ENCODE measurements around the gene TMEM132C. TPM values are rescaled to one million over a fixed set of nuclear protein-coding genes. Genes with fewer than 3 reads are reported as not detected.

Gene TMEM132C
- total RNA-seq, 1 donor from 2014 or later: 3.9 TPM

DNA sequence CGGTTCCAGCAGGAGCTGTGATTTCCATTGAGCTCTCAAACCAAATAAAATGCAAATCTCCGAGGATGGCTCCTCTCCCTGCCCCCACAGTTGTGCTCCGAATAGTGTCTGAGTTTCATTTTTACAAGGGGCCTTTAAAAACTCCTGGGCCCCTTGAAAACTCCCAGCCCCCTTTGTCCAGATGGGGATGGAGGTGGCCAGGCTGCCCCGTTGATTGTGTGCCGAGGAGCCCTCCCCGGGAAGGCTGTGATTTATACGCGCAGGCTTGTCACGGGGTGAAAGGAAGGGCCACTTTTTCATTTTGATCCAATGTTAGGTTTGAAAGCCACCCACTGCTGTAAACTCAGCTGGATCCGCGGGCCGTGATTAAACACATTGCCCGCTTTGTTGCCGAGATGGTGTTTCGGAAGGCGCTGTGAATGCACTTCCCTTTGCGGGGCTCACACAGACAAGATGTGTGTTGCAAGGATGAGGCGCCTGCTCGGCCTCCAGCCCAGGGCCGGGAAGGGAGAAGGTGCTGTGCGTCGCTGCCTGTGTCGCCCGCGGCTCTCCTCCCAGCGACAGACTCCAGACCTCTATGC is 98.8 kb downstream of the TMEM132C start:
- H3K4me1 Mint-ChIP-seq: peaks cover 84% of the 10 kb centered on the region
- Histone ChIP-seq H3K4me2 (peak overlapping the region; percentile 73), H2AFZ (replicated peaks) (peak overlapping the region; percentile 54), H3K36me3 (no peaks in the 10 kb centered on the region), H3K27ac (no peak overlapping the region), H3F3A (ENCODE audit: low read depth) (no peaks in the 10 kb centered on the region), H3K4me1 (peaks cover 25% of the 10 kb centered on the region), H4K20me1 (ENCODE audit: low read depth) (no peaks in the 10 kb centered on the region), H3K9ac (no peak overlapping the region), H3K27me3 (peaks cover 67% of the 10 kb centered on the region), H3K79me2 (ENCODE audit: low read depth) (no peaks in the 10 kb centered on the region), H3K4me3 (peak overlapping the region; percentile 32), H3K9me3 (ENCODE audit: low read depth) (no peaks in the 10 kb centered on the region)
- no peaks in the 10 kb centered on the region for H3K9me3 Mint-ChIP-seq
- TF ChIP-seq EZH2 (IDR thresholded peaks at IDR 0.05): no peak
- TF ChIP-seq, protein P1, sequence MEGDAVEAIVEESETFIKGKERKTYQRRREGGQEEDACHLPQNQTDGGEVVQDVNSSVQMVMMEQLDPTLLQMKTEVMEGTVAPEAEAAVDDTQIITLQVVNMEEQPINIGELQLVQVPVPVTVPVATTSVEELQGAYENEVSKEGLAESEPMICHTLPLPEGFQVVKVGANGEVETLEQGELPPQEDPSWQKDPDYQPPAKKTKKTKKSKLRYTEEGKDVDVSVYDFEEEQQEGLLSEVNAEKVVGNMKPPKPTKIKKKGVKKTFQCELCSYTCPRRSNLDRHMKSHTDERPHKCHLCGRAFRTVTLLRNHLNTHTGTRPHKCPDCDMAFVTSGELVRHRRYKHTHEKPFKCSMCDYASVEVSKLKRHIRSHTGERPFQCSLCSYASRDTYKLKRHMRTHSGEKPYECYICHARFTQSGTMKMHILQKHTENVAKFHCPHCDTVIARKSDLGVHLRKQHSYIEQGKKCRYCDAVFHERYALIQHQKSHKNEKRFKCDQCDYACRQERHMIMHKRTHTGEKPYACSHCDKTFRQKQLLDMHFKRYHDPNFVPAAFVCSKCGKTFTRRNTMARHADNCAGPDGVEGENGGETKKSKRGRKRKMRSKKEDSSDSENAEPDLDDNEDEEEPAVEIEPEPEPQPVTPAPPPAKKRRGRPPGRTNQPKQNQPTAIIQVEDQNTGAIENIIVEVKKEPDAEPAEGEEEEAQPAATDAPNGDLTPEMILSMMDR (IDR thresholded peaks at IDR 0.05): no peak
- TF ChIP-seq EZH2phosphoT487 (IDR thresholded peaks at IDR 0.05): no peak
- peak overlapping the region; percentile 99 for H3K27ac Mint-ChIP-seq
- peaks cover 20% of the 10 kb centered on the region for H3K36me3 Mint-ChIP-seq
- peak; percentile 60 for DNase-seq (ENCODE audit: low spot score)
- H3K4me3 Mint-ChIP-seq: peak overlapping the region; percentile 82
- H3K27me3 Mint-ChIP-seq (ENCODE audit: insufficient read depth, low read depth): peaks cover 2% of the 10 kb centered on the region

GRCh38 chr12:128367961-128368360 is 101.0 kb downstream of the TMEM132C start:
- peaks cover 73% of the 10 kb centered on the region for H3K27me3 ChIP-seq
- H3F3A ChIP-seq (ENCODE audit: low read depth): no peaks in the 10 kb centered on the region
- TF ChIP-seq, protein P1 (IDR thresholded peaks at IDR 0.05): no peak
- TF ChIP-seq EZH2phosphoT487 (IDR thresholded peaks at IDR 0.05): no peak
- no peak for TF ChIP-seq EZH2 (IDR thresholded peaks at IDR 0.05)
- H3K9me3 Mint-ChIP-seq: no peaks in the 10 kb centered on the region
- peaks cover 26% of the 10 kb centered on the region for H3K36me3 Mint-ChIP-seq
- H3K79me2 ChIP-seq (ENCODE audit: low read depth): no peaks in the 10 kb centered on the region
- no peak for DNase-seq (ENCODE audit: low spot score)
- H3K4me1 ChIP-seq: peaks cover 25% of the 10 kb centered on the region
- H3K27ac ChIP-seq: no peak overlapping the region
- no peak overlapping the region for H2AFZ ChIP-seq (replicated peaks)
- peaks cover 2% of the 10 kb centered on the region for H3K27me3 Mint-ChIP-seq (ENCODE audit: insufficient read depth, low read depth)
- H3K9ac ChIP-seq: no peak overlapping the region
- H3K36me3 ChIP-seq: no peaks in the 10 kb centered on the region
- H3K4me2 ChIP-seq: no peak overlapping the region
- H3K27ac Mint-ChIP-seq: no peak overlapping the region
- no peaks in the 10 kb centered on the region for H3K9me3 ChIP-seq (ENCODE audit: low read depth)
- H3K4me1 Mint-ChIP-seq: peaks cover 75% of the 10 kb centered on the region
- H3K4me3 Mint-ChIP-seq: no peak overlapping the region
- H3K4me3 ChIP-seq: no peak overlapping the region
- no peaks in the 10 kb centered on the region for H4K20me1 ChIP-seq (ENCODE audit: low read depth)

GRCh38 chr12:128381541-128381940 is 114.6 kb downstream of the TMEM132C start:
- Histone ChIP-seq H3K79me2 (ENCODE audit: low read depth) (no peaks in the 10 kb centered on the region), H3K9ac (no peak overlapping the region), H3K27ac (peak overlapping the region; percentile 53), H3K36me3 (no peaks in the 10 kb centered on the region), H3K4me3 (peak overlapping the region; percentile 35), H2AFZ (replicated peaks) (no peak overlapping the region), H3K27me3 (peaks cover 78% of the 10 kb centered on the region), H4K20me1 (ENCODE audit: low read depth) (peaks cover 17% of the 10 kb centered on the region), H3K4me2 (peak overlapping the region; percentile 69), H3K4me1 (peaks cover 37% of the 10 kb centered on the region), H3K9me3 (ENCODE audit: low read depth) (no peaks in the 10 kb centered on the region), H3F3A (ENCODE audit: low read depth) (peaks cover 41% of the 10 kb centered on the region)
- H3K4me1 Mint-ChIP-seq: peaks cover 60% of the 10 kb centered on the region
- peak; percentile 81 for DNase-seq (ENCODE audit: low spot score)
- peak overlapping the region; percentile 99 for H3K27ac Mint-ChIP-seq
- peak overlapping the region; percentile 77 for H3K4me3 Mint-ChIP-seq
- peaks cover 2% of the 10 kb centered on the region for H3K27me3 Mint-ChIP-seq (ENCODE audit: insufficient read depth, low read depth)
- TF ChIP-seq EZH2 (IDR thresholded peaks at IDR 0.05) (no peak), EZH2phosphoT487 (IDR thresholded peaks at IDR 0.05) (no peak)
- TF ChIP-seq, protein P1 (IDR thresholded peaks at IDR 0.05): no peak
- peaks cover 40% of the 10 kb centered on the region for H3K36me3 Mint-ChIP-seq
- peaks cover 14% of the 10 kb centered on the region for H3K9me3 Mint-ChIP-seq
